Smooth muscle cell (in vitro differentiated cells): Measurements from ENCODE around the gene SPTBN5. TPM values are rescaled to one million over a fixed set of nuclear protein-coding genes. Genes with fewer than 3 reads are reported as not detected.

Source experiments
- DNase-seq: peaks from one replicate; lab custom pipeline; 2025; ENCODE audit not compliant: unreplicated experiment; lab: John Stamatoyannopoulos, UW
- H2AFZ ChIP-seq: fragments of 200-600 bp; sonication (generic); 2 replicates; pipeline ENCODE4 v1.6.0; 2016; ENCODE audit warnings: antibody characterized with exemption, low read depth, mild to moderate bottlenecking
- H3F3A ChIP-seq: fragments of 200-600 bp; sonication (generic); 2 replicates; pipeline ENCODE4 v1.6.0; 2017; ENCODE audit warnings: antibody characterized with exemption, low read depth
- H3K27ac ChIP-seq: fragments of 200-600 bp; sonication (generic); 2 replicates; pipeline ENCODE4 v1.5.1; 2016; ENCODE audit warnings: low read depth, mild to moderate bottlenecking
- H3K27me3 ChIP-seq: fragments of 200-600 bp; sonication (generic); 2 replicates; pipeline ENCODE4 v1.6.1; 2016; ENCODE audit warnings: low read depth, mild to moderate bottlenecking
- H3K36me3 ChIP-seq: fragments of 200-600 bp; sonication (generic); 2 replicates; pipeline ENCODE4 v1.5.1; 2016; ENCODE audit warnings: low read depth
- H3K4me1 ChIP-seq: fragments of 200-600 bp; sonication (generic); 2 replicates; pipeline ENCODE4 v1.5.1; 2016; ENCODE audit warnings: low read depth
- H3K4me2 ChIP-seq: fragments of 200-600 bp; sonication (generic); 2 replicates; pipeline ENCODE4 v1.6.0; 2016; ENCODE audit warnings: mild to moderate bottlenecking
- H3K4me3 ChIP-seq: fragments of 200-600 bp; sonication (generic); 2 replicates; pipeline ENCODE4 v1.5.1; 2016; ENCODE audit warnings: mild to moderate bottlenecking
- H3K79me2 ChIP-seq: fragments of 200-600 bp; sonication (generic); 2 replicates; pipeline ENCODE4 v1.6.0; 2016; ENCODE audit warnings: low read depth, mild to moderate bottlenecking
- H3K9ac ChIP-seq: fragments of 200-600 bp; sonication (generic); 2 replicates; pipeline ENCODE4 v1.6.0; 2016; ENCODE audit warnings: low read depth
- H3K9me3 ChIP-seq: fragments of 200-600 bp; sonication (generic); replicated peaks from 2 replicates; pipeline ENCODE4 v1.5.1; 2016; ENCODE audit warnings: low read depth
- H4K20me1 ChIP-seq: fragments of 200-600 bp; sonication (generic); 2 replicates; pipeline ENCODE4 v1.6.0; 2016; ENCODE audit warnings: low read depth
- WGBS: methylation state at CpG from one replicate; pipeline ENCODE4 v1.1.7; 2016; ENCODE audit warnings: low lambda C conversion rate; 5-methylcytosine and 5-hydroxymethylcytosine counted together
- polyA plus RNA-seq: library from polyadenylated mRNA; unstranded; fragments of >200 nt; fragmentation: Nextera tagmentation; extraction: Ambion mirVana; gene quantifications from 2 replicates; pipeline ENCODE4 v1.2.1, GENCODE V29; 2016
- total RNA-seq: library from RNA; depleted of rRNA; stranded (reverse); fragments of >200 nt; gene quantifications from 2 replicates; pipeline ENCODE4 v1.2.3, GENCODE V29; 2014
- TF ChIP-seq, protein P1 (sequence below): fragments of 200-600 bp; sonication (generic); IDR thresholded peaks from 2 replicates; pipeline ENCODE4 v1.5.1; 2017; ENCODE audit warnings: borderline replicate concordance, mild to moderate bottlenecking, antibody characterized with exemption; ENCODE audit not compliant: insufficient read depth, poor library complexity, severe bottlenecking

SPTBN5 gene
- total and polyA plus RNA-seq, 2 experiments from 2014 or later, result 0.04 to 0.08 TPM

DNA sequence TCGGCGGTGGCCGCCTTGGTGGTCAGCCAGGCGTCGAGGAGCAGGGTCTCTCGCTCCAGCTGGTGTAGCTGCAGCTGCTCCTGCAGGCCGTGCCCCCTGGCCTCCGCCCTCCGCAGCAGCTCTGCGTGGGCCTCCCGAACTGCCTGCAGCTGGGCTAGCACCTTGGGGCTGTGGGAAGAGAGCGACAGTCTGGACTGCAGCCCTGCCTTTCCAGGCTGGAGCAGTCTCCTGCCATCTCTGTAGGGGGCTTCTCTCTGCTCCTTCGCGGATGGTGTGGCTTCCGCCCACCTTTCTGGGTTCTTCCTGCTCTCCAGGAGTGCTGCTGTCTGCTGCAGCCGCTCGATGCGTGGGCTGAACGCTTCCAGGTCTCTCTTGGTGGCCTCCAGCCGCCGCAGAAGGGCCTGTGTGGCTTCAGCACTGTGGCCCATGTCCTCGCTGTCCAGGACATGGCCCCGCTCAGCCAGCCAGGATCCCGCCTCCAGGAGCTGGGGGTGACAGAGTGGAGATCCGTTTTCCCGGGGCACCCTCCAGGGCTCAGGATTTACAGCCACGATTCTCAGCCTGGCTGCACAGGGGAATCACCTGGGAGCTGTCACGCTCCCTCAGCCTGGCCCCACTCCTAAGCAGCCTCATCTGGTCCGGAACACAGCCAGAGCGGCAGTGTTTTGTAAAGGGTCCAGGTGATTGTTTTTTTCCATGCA, 38.4 kb downstream of the SPTBN5 start:
- Histone ChIP-seq H4K20me1 (no peaks in the 10 kb centered on the region), H3K4me3 (no peak overlapping the region), H3K9me3 (no peaks in the 10 kb centered on the region), H3K4me1 (no peaks in the 10 kb centered on the region), H3K79me2 (no peaks in the 10 kb centered on the region), H3K27ac (no peak overlapping the region), H2AFZ (no peak overlapping the region), H3K4me2 (no peak overlapping the region), H3K36me3 (no peaks in the 10 kb centered on the region), H3K9ac (no peak overlapping the region), H3K27me3 (no peaks in the 10 kb centered on the region), H3F3A (no peaks in the 10 kb centered on the region)
- TF ChIP-seq, protein P1, sequence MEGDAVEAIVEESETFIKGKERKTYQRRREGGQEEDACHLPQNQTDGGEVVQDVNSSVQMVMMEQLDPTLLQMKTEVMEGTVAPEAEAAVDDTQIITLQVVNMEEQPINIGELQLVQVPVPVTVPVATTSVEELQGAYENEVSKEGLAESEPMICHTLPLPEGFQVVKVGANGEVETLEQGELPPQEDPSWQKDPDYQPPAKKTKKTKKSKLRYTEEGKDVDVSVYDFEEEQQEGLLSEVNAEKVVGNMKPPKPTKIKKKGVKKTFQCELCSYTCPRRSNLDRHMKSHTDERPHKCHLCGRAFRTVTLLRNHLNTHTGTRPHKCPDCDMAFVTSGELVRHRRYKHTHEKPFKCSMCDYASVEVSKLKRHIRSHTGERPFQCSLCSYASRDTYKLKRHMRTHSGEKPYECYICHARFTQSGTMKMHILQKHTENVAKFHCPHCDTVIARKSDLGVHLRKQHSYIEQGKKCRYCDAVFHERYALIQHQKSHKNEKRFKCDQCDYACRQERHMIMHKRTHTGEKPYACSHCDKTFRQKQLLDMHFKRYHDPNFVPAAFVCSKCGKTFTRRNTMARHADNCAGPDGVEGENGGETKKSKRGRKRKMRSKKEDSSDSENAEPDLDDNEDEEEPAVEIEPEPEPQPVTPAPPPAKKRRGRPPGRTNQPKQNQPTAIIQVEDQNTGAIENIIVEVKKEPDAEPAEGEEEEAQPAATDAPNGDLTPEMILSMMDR, result no peak
- 84% methylated on average over 30 of the region's 30 CpGs for WGBS
- no peak for DNase-seq

DNA sequence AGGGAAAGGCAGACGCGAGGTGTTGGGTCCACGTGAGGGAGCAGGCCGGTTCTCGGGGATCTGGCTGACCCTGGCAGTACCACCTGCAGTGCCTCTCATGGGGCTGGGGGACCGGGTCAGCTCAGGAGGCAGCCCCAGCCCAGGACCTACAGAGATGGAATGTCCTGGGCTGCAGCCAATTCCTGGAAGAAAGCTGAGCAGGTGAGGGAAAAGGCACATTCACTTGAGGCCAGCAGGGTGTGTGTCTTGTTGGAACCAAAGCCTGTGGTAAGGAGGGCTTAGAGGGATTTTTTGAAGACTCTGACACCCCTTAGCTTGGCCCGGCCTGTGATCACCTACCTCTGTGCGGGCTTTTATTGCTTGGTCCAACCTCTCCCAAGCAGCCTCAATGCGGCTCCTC, 39.4 kb downstream of the SPTBN5 start:
- Histone ChIP-seq H2AFZ (no peak overlapping the region), H4K20me1 (no peaks in the 10 kb centered on the region), H3K36me3 (no peaks in the 10 kb centered on the region), H3K4me1 (no peaks in the 10 kb centered on the region), H3K4me2 (no peak overlapping the region), H3F3A (no peaks in the 10 kb centered on the region), H3K9ac (no peak overlapping the region), H3K4me3 (no peak overlapping the region), H3K9me3 (no peaks in the 10 kb centered on the region), H3K79me2 (no peaks in the 10 kb centered on the region), H3K27me3 (no peaks in the 10 kb centered on the region), H3K27ac (no peak overlapping the region)
- TF ChIP-seq, protein P1, result no peak
- 91% methylated on average over 9 of the region's 9 CpGs for WGBS
- DNase-seq, result no peak

DNA sequence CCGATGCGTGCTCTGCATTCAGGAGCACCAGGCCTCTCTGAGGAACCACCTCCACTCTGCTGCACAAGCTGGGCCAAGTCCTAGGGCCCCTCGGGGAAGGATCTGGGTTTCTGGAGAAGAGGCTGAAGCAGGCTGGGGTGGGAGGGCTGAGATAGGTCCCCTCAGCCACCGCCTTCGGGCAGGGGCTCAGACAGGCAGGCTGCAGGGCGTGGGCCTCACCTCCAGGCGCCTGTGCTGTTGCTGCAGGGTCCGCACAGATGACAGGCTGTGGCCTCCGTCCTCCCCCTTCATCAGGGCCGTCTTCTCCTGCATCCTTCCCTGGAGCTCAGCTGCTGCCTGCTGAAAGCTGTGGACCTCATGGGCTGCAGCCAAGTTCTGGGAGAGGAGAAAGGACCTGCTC, 40.0 kb downstream of the SPTBN5 start:
- Histone ChIP-seq H3K27ac (no peak overlapping the region), H4K20me1 (no peaks in the 10 kb centered on the region), H3K9ac (no peak overlapping the region), H3K27me3 (no peaks in the 10 kb centered on the region), H3K79me2 (no peaks in the 10 kb centered on the region), H2AFZ (no peak overlapping the region), H3K4me2 (no peak overlapping the region), H3F3A (no peaks in the 10 kb centered on the region), H3K36me3 (no peaks in the 10 kb centered on the region), H3K9me3 (no peaks in the 10 kb centered on the region), H3K4me3 (no peak overlapping the region), H3K4me1 (no peaks in the 10 kb centered on the region)
- TF ChIP-seq, protein P1, result no peak
- WGBS, result 91% methylated on average over 10 of the region's 10 CpGs
- DNase-seq, result no peak
